HL-60 (cell line): ENCODE results near the gene POU2AF3.

ENCODE experiments used
- DNase-seq, 2 experiments: peaks; one replicate each; pipeline ENCODE4 v3.0.0-alpha.2; 2010 to 2020; ENCODE audit warnings: low read depth in 1 of 2, low spot score in 1 of 2
- H3K27ac ChIP-seq: fragments of 250-450 bp; sonication (Bioruptor Pico); replicated peaks from 2 replicates; pipeline ENCODE4 v1.5.1; 2020; ENCODE audit warnings: mild to moderate bottlenecking, moderate library complexity
- H3K27me3 ChIP-seq: fragments of 250-450 bp; sonication (Bioruptor Pico); 2 replicates; pipeline ENCODE4 v1.5.1; 2021; ENCODE audit warnings: mild to moderate bottlenecking, moderate library complexity; ENCODE audit not compliant: insufficient read depth, poor library complexity, severe bottlenecking
- H3K4me3 ChIP-seq: replicated peaks from 2 replicates; pipeline ENCODE4 v1.5.1; 2011; ENCODE audit warnings: mild to moderate bottlenecking, control low read depth, low read length; ENCODE audit not compliant: insufficient read depth
- GABPA ChIP-seq: IDR thresholded peaks from 2 replicates; pipeline ENCODE4 v1.6.1; 2012; ENCODE audit warnings: low read depth
- POLR2AphosphoS5 ChIP-seq: IDR thresholded peaks from 2 replicates; pipeline ENCODE4 v1.6.1; 2012; ENCODE audit warnings: low read depth
- SPI1 ChIP-seq: IDR thresholded peaks from 2 replicates; pipeline ENCODE4 v1.6.1; 2012; ENCODE audit warnings: low read depth, mild to moderate bottlenecking, borderline replicate concordance
- TF ChIP-seq, protein P1 (sequence below): IDR thresholded peaks from one replicate; pipeline ENCODE4 v1.5.1; 2011; ENCODE audit warnings: low read length, control low read depth, inconsistent platforms; ENCODE audit not compliant: insufficient read depth
- TF ChIP-seq, protein P2 (sequence below): IDR thresholded peaks from 2 replicates; pipeline ENCODE4 v1.6.1; 2012; ENCODE audit warnings: low read depth; ENCODE audit not compliant: insufficient replicate concordance

POU2AF3 gene

DNA sequence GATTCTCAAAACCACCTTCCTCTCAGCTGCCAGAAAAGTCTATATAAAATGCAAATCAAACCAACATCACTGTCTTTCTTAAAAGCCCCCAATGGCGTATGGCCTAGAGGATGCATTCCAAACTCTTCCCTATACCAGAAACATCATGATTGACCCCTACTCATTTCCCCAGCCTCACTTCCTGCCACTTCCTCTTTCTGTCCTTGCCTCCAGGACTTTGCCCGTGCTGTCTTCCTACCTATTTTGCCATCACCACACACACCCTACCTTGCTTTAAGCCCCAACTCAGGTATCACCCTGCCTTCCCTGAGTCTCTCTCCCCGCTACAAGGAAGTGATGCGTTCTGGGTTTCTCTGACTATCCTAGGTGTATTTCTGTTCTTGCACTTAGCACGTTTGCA, 44.7 kb upstream of the POU2AF3 start:
- no peak overlapping the region for H3K4me3 ChIP-seq
- H3K27ac ChIP-seq = no peak overlapping the region
- peaks cover 2% of the 10 kb centered on the region for H3K27me3 ChIP-seq
- no peak for DNase-seq
- TF ChIP-seq SPI1 (peak; percentile 79), GABPA (no peak)

DNA sequence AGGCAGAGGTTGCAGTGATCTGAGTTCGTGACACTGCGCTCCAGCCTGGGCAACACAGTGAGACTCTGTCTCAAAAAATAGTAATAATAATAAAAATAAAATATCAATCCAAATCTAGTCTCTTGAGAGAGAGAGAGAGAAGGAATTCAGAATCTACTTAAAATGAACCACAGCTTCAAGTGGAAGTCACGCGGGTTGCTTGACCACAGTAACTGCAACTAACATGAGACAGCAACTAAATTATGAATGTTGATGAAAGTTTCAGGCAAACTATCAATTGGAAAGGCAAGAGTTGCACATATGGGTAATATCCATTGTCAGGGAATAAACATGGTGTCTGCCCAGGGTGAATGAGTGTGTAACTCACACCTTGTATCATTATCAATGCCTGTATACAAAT, 40.3 kb upstream of the POU2AF3 start:
- Histone ChIP-seq H3K4me3 (no peak overlapping the region), H3K27ac (no peak overlapping the region), H3K27me3 (peaks cover 4% of the 10 kb centered on the region)
- no peak for DNase-seq
- TF ChIP-seq, protein P1, sequence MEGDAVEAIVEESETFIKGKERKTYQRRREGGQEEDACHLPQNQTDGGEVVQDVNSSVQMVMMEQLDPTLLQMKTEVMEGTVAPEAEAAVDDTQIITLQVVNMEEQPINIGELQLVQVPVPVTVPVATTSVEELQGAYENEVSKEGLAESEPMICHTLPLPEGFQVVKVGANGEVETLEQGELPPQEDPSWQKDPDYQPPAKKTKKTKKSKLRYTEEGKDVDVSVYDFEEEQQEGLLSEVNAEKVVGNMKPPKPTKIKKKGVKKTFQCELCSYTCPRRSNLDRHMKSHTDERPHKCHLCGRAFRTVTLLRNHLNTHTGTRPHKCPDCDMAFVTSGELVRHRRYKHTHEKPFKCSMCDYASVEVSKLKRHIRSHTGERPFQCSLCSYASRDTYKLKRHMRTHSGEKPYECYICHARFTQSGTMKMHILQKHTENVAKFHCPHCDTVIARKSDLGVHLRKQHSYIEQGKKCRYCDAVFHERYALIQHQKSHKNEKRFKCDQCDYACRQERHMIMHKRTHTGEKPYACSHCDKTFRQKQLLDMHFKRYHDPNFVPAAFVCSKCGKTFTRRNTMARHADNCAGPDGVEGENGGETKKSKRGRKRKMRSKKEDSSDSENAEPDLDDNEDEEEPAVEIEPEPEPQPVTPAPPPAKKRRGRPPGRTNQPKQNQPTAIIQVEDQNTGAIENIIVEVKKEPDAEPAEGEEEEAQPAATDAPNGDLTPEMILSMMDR = no peak
- no peak for TF ChIP-seq GABPA
- no peak for TF ChIP-seq POLR2AphosphoS5
- TF ChIP-seq, protein P2, sequence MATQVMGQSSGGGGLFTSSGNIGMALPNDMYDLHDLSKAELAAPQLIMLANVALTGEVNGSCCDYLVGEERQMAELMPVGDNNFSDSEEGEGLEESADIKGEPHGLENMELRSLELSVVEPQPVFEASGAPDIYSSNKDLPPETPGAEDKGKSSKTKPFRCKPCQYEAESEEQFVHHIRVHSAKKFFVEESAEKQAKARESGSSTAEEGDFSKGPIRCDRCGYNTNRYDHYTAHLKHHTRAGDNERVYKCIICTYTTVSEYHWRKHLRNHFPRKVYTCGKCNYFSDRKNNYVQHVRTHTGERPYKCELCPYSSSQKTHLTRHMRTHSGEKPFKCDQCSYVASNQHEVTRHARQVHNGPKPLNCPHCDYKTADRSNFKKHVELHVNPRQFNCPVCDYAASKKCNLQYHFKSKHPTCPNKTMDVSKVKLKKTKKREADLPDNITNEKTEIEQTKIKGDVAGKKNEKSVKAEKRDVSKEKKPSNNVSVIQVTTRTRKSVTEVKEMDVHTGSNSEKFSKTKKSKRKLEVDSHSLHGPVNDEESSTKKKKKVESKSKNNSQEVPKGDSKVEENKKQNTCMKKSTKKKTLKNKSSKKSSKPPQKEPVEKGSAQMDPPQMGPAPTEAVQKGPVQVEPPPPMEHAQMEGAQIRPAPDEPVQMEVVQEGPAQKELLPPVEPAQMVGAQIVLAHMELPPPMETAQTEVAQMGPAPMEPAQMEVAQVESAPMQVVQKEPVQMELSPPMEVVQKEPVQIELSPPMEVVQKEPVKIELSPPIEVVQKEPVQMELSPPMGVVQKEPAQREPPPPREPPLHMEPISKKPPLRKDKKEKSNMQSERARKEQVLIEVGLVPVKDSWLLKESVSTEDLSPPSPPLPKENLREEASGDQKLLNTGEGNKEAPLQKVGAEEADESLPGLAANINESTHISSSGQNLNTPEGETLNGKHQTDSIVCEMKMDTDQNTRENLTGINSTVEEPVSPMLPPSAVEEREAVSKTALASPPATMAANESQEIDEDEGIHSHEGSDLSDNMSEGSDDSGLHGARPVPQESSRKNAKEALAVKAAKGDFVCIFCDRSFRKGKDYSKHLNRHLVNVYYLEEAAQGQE = no peak
- TF ChIP-seq SPI1 = no peak

DNA sequence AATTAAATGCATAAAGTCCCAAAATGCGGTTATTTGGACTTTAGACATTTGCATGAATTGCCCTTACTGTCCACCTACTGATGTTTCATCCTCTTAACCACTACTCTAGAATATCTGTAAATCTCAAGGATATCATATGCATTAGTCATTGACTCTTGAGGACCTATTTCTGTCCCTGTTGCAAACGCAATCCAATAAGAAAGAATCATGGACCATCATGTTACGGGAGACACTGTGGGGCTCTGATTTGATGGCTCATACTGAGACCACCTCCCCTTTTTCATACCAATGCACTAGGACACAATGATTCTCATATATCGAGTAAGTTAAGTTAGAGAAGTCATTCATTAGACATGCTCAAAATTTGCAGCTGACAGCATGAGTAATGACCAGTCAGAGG, 38.5 kb upstream of the POU2AF3 start:
- H3K27me3 ChIP-seq = peaks cover 4% of the 10 kb centered on the region
- no peak for DNase-seq
- no peak overlapping the region for H3K27ac ChIP-seq
- no peak for TF ChIP-seq POLR2AphosphoS5
- no peak for TF ChIP-seq GABPA
- no peak overlapping the region for H3K4me3 ChIP-seq

DNA sequence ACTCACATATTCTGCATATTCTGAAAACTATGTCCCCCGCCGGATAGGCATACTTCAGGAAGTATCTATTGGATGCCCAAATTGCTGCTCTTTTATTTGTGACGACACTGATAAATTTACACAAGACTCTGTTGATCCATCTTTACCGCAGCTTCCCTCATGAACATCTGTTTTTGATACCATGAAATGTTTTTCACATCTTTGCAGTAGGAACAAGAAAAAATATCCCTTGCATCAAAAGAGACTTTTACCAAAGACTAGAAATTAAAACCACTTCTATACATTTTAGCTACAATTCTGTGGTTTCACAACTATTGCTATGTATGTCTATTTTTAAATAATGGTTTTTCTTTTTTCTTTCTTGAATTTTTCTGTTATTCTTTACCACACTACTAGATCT, 37.5 kb upstream of the POU2AF3 start:
- Histone ChIP-seq H3K4me3 (no peak overlapping the region), H3K27me3 (peaks cover 2% of the 10 kb centered on the region), H3K27ac (no peak overlapping the region)
- TF ChIP-seq GABPA (no peak), SPI1 (no peak), POLR2AphosphoS5 (no peak)
- TF ChIP-seq, protein P2 = no peak
- TF ChIP-seq, protein P1 = no peak
- no peak for DNase-seq

DNA sequence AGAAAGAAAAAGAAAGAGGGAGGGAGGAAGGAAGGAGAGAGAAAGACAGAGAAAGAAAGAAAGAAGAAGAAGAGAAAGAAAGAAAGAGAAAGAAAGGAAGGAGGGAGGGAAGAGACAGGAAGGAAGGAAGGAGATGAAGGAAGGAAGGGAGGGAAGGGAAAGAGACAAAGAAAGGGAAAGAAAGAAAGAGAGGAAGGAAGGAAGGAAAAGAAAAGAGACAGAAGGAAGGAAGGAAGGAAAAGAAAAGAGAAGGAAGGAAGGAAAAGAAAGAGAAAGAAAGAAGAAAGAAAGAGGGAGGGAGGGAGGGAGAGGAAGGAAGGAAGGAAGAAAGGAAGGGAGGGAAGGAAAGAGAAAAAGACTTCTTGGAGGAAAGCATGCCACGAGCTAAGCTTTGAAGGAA, 33.7 kb upstream of the POU2AF3 start:
- no peak for TF ChIP-seq GABPA
- no peak for DNase-seq
- no peak overlapping the region for H3K27ac ChIP-seq
- H3K4me3 ChIP-seq = no peak overlapping the region
- H3K27me3 ChIP-seq = peaks cover 2% of the 10 kb centered on the region
